ENCODE measurements around the gene FOXL2.

DNA sequence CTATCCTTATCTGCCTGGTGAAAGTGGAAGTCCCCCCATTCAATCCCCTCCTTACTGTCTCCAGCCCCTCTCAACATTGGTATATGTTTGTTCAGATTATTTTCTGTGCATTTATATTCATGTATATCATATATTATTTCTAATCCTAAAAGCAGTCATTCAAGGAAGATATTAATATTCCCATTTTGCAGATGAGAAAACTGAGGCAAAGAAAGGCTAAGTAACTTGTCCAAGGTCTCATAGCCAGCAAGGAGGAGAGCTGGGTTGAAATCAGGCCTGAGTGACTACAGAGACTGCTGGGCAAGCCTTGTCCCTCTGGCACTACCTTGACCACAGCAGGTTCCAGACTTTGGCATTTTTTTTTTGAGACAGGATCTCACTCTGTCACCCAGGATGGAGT lies 29.1 kb upstream of the FOXL2 start:
- TF ChIP-seq, protein P1, sequence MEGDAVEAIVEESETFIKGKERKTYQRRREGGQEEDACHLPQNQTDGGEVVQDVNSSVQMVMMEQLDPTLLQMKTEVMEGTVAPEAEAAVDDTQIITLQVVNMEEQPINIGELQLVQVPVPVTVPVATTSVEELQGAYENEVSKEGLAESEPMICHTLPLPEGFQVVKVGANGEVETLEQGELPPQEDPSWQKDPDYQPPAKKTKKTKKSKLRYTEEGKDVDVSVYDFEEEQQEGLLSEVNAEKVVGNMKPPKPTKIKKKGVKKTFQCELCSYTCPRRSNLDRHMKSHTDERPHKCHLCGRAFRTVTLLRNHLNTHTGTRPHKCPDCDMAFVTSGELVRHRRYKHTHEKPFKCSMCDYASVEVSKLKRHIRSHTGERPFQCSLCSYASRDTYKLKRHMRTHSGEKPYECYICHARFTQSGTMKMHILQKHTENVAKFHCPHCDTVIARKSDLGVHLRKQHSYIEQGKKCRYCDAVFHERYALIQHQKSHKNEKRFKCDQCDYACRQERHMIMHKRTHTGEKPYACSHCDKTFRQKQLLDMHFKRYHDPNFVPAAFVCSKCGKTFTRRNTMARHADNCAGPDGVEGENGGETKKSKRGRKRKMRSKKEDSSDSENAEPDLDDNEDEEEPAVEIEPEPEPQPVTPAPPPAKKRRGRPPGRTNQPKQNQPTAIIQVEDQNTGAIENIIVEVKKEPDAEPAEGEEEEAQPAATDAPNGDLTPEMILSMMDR (IDR thresholded peaks at IDR 0.05): no peak
- TF ChIP-seq POLR2A (IDR thresholded peaks at IDR 0.05): no peak

Data from heart left ventricle (tissue), 13 donors.